Mucosa of rectum (tissue), 2 donors: ENCODE measurements around the gene KLHL12.
"Not testable (repeated sequence)": the region's sequence is repeated elsewhere in the genome, so short reads cannot be mapped to it uniquely, and the experiment has no call there.

Experiments used
- H3K27ac ChIP-seq, 2 donors: one replicate each; pipeline ENCODE4 v1.7.0; 2013; ENCODE audit warnings: inconsistent platforms in 2 of 2, low read depth in 2 of 2, low read length in 2 of 2
- H3K27me3 ChIP-seq, 2 donors: one replicate each; pipeline ENCODE4 v1.7.0; 2013; ENCODE audit warnings: low read length in 2 of 2; ENCODE audit not compliant: control insufficient read depth in 2 of 2, insufficient read depth in 2 of 2
- H3K36me3 ChIP-seq, 2 donors: one replicate each; pipeline ENCODE4 v1.7.0; 2013; ENCODE audit warnings: low read length in 2 of 2; ENCODE audit not compliant: control insufficient read depth in 2 of 2, insufficient read depth in 2 of 2
- H3K4me1 ChIP-seq, 2 donors: one replicate each; pipeline ENCODE4 v1.7.0; 2013; ENCODE audit warnings: low read length in 2 of 2, mild to moderate bottlenecking in 1 of 2; ENCODE audit not compliant: control insufficient read depth in 2 of 2, insufficient read depth in 2 of 2
- H3K4me3 ChIP-seq, 2 donors: one replicate each; pipeline ENCODE4 v1.7.0; 2013; ENCODE audit warnings: low read length in 2 of 2
- H3K9ac ChIP-seq, 2 donors: one replicate each; pipeline ENCODE4 v1.7.0; 2013; ENCODE audit warnings: low read length in 2 of 2, low read depth in 1 of 2, mild to moderate bottlenecking in 1 of 2
- H3K9me3 ChIP-seq, 2 donors: one replicate each; pipeline ENCODE4 v1.7.0; 2013; ENCODE audit warnings: low read length in 2 of 2; ENCODE audit not compliant: control insufficient read depth in 2 of 2
- donor health status: healthy.
- donor health status: Normal muscosa, but diverticular disease.

KLHL12 gene

GRCh38 chr1:202932476-202932875, 5.4 kb upstream of the KLHL12 start:
- Histone ChIP-seq H3K4me1 (no peaks in the 10 kb centered on the region), H3K27me3 (no peaks in the 10 kb centered on the region), H3K9me3 (no peaks in the 10 kb centered on the region), H3K27ac (no peak overlapping the region), H3K9ac (no peak overlapping the region), H3K4me3 (no peak overlapping the region), H3K36me3 (no peaks in the 10 kb centered on the region)

- H3K27ac ChIP-seq, result no peak overlapping the region
Observed at GRCh38 chr1:202923533-202923932, 3.5 kb downstream of the KLHL12 start.

GRCh38 chr1:202919615-202920014, 7.4 kb downstream of the KLHL12 start:
- Histone ChIP-seq H3K27me3 (no peaks in the 10 kb centered on the region), H3K4me1 (peaks cover 0 to 10% of the 10 kb centered on the region in 2 donors), H3K4me3 (no peak overlapping the region), H3K9me3 (no peaks in the 10 kb centered on the region), H3K9ac (no peak overlapping the region), H3K36me3 (peaks cover 29 to 48% of the 10 kb centered on the region in 2 donors), H3K27ac (no peak overlapping the region)

More at GRCh38 chr1:202923533-202923932, 3.5 kb downstream of the KLHL12 start:
- Histone ChIP-seq H3K9me3 (no peaks in the 10 kb centered on the region), H3K4me1 (peaks cover 0 to 10% of the 10 kb centered on the region in 2 donors), H3K4me3 (no peak overlapping the region), H3K9ac (no peak overlapping the region), H3K36me3 (peaks cover 2 to 17% of the 10 kb centered on the region in 2 donors), H3K27me3 (no peaks in the 10 kb centered on the region)

- H3K27ac ChIP-seq, result no peak overlapping the region
- H3K36me3 ChIP-seq, result peaks cover 50 to 76% of the 10 kb centered on the region in 2 donors
Observed at GRCh38 chr1:202915146-202915545, 11.9 kb downstream of the KLHL12 start.

GRCh38 chr1:202912476-202912875, 14.6 kb downstream of the KLHL12 start:
- H3K9me3 ChIP-seq, H3K9ac ChIP-seq, H3K4me1 ChIP-seq, H3K27ac ChIP-seq, H3K4me3 ChIP-seq, H3K27me3 ChIP-seq: not testable (repeated sequence)
- peaks cover 60 to 77% of the 10 kb centered on the region in 2 donors for H3K36me3 ChIP-seq

More at GRCh38 chr1:202915146-202915545, 11.9 kb downstream of the KLHL12 start:
- H3K27me3 ChIP-seq, result no peaks in the 10 kb centered on the region
- no peak overlapping the region for H3K4me3 ChIP-seq
- H3K4me1 ChIP-seq, result peaks cover 0 to 3% of the 10 kb centered on the region in 2 donors
- H3K9ac ChIP-seq, result no peak overlapping the region
- H3K9me3 ChIP-seq, result no peaks in the 10 kb centered on the region

GRCh38 chr1:202909494-202909893, 17.5 kb downstream of the KLHL12 start:
- H3K36me3 ChIP-seq, result peaks cover 38 to 65% of the 10 kb centered on the region in 2 donors
- no peaks in the 10 kb centered on the region for H3K27me3 ChIP-seq
- no peak overlapping the region for H3K9ac ChIP-seq
- H3K4me3 ChIP-seq, result no peak overlapping the region
- no peak overlapping the region for H3K27ac ChIP-seq
- no peaks in the 10 kb centered on the region for H3K9me3 ChIP-seq
- H3K4me1 ChIP-seq, result no peaks in the 10 kb centered on the region

GRCh38 chr1:202908998-202909397, 18.0 kb downstream of the KLHL12 start:
- Histone ChIP-seq H3K27ac (no peak overlapping the region), H3K27me3 (no peaks in the 10 kb centered on the region), H3K36me3 (peaks cover 35 to 66% of the 10 kb centered on the region in 2 donors), H3K4me3 (no peak overlapping the region), H3K9me3 (no peaks in the 10 kb centered on the region), H3K4me1 (no peaks in the 10 kb centered on the region), H3K9ac (no peak overlapping the region)

- Histone ChIP-seq H3K27ac (no peak overlapping the region), H3K4me1 (no peaks in the 10 kb centered on the region), H3K27me3 (no peaks in the 10 kb centered on the region), H3K9ac (no peak overlapping the region), H3K36me3 (peaks cover 17 to 41% of the 10 kb centered on the region in 2 donors), H3K4me3 (no peak overlapping the region), H3K9me3 (no peaks in the 10 kb centered on the region)
Observed at GRCh38 chr1:202905331-202905730, 21.7 kb downstream of the KLHL12 start.

GRCh38 chr1:202903808-202904207, 23.2 kb downstream of the KLHL12 start:
- H3K36me3 ChIP-seq, result peaks cover 10 to 37% of the 10 kb centered on the region in 2 donors
- H3K27ac ChIP-seq, H3K9ac ChIP-seq, H3K9me3 ChIP-seq, H3K4me1 ChIP-seq, H3K27me3 ChIP-seq, H3K4me3 ChIP-seq: not testable (repeated sequence)

- H3K36me3 ChIP-seq, result peaks cover 12 to 36% of the 10 kb centered on the region in 2 donors
- no peak overlapping the region for H3K9ac ChIP-seq
- H3K27ac ChIP-seq, result no peak overlapping the region
- no peaks in the 10 kb centered on the region for H3K9me3 ChIP-seq
- no peak overlapping the region for H3K4me3 ChIP-seq
- H3K4me1 ChIP-seq, result no peaks in the 10 kb centered on the region
- no peaks in the 10 kb centered on the region for H3K27me3 ChIP-seq
Observed at GRCh38 chr1:202901555-202901954, 25.5 kb downstream of the KLHL12 start.

GRCh38 chr1:202892501-202892900, 34.5 kb downstream of the KLHL12 start:
- peaks cover 48 to 54% of the 10 kb centered on the region in 2 donors for H3K36me3 ChIP-seq
- no peaks in the 10 kb centered on the region for H3K27me3 ChIP-seq

More at GRCh38 chr1:202892501-202892900, 34.5 kb downstream of the KLHL12 start:
- H3K4me3 ChIP-seq, result no peak overlapping the region
- no peak overlapping the region for H3K27ac ChIP-seq
- peaks cover 8 to 11% of the 10 kb centered on the region in 2 donors for H3K4me1 ChIP-seq
- H3K9me3 ChIP-seq, result no peaks in the 10 kb centered on the region
- no peak overlapping the region for H3K9ac ChIP-seq
